NCI-H2081 treated with DMSO at 0.1 percent for 48 hours (cell line): ENCODE results near the gene RAP1A.
"Not testable (repeated sequence)": the region's sequence is repeated elsewhere in the genome, so short reads cannot be mapped to it uniquely, and the experiment has no call there.

ENCODE experiments used
- DNase-seq: peaks from one replicate; lab custom pipeline; 2025; lab: John Stamatoyannopoulos, UW

The RAP1A gene

DNA sequence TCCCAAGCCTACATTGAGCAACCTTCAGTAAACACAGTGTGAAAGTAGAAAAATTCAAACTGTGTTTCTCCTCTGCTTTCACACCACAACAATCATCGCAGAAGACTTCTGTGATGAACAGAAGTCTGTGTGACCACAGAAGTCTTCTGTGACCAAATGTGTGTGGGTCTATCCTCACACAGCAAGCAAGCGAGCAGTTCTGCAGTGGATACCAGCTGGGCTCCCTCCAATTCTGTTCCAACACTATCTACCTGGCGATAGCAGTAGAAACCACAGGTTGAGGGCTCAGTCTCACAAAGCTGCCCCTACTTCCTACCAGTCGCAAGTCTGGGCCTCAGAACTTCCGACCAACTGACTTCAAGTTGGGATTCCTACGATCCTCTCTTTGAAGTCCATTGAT is 21.0 kb upstream of the RAP1A start:
- no peak for DNase-seq

DNA sequence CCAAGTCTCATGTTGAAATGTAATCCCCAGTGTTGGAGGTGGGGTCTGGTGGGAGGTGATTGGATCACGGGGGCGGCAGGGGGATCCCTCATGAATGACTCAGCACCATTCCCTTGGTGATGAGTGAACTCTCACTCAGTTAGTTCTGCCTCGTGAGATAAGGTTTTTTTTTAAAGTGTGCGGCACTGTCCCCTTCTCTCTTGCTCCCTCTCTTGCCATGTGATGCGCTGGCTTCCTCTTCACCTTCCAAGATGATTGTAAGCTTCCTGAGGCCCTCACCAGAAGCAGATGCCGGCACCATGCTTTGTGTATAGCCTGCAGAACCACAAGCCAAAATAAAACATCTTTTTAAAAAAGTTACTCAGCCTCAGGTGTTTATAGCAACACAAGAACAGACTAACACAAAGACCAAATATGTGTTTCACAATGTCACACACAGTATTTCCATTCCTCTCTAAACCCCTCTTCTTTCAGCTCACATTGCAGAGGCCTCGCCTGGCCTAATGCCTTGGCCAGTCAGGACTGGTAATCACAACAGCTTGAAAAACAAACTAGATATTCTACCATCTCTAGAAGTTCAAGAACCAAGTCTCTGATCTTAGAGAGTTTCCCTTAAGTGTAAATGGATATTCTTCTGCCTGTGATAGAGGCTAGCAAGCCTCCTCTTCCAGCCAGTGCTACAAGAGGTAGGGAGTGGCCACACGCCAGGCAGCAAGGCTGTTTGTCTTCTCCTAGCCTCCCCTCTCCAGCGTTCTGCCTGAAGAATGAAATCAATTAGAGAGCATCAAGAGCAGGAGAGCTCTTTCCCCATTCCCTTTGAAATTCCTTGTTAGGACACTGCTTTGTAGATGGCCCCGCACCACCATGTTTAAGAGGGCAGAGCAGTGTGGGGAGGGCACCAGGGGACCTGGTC is 19.6 kb upstream of the RAP1A start:
- no peak for DNase-seq

GRCh38 chr1:111600886-111601386 is 18.7 kb upstream of the RAP1A start:
- no peak for DNase-seq

DNA sequence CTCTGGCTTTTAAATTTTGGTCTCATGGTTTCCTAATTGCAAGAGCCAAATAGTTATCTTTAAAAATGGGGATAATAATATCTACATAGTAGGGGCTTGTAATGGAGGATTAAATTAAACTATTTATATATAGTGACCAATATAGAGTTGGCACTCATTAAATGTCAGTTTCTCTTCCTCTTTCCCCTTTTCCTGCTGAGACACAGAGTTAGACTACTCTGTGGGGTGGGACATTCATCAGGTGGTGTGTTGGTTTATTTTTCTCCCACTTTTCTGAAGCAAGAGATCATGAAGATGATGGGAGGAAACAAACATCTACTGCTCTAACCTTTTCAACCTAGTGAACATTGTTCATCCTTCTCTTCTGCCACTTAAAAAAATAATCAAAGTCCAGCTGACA is 17.3 kb upstream of the RAP1A start:
- DNase-seq, result no peak

DNA sequence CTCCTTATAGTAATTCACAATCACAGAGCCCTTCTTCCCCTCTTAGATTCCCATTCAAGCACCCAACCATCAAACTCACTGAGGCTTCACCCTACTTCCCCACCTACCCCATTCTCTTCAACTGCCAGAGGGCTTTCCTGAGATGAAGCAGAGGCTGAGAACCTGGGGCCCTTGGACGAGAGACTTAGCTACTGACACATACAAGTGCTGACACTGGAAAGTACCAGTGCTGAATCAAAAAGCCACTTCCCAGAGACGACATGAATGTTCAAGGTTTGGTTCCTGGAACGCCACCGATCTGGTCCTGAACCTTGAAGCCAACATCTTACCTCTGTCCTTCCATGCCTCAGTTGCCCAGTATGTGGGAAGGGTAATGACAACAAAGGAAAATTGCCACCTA is 16.6 kb upstream of the RAP1A start:
- no peak for DNase-seq

- DNase-seq, result no peak
Measured at GRCh38 chr1:111603979-111604378, 15.6 kb upstream of the RAP1A start.

GRCh38 chr1:111604931-111605330 is 14.7 kb upstream of the RAP1A start:
- no peak for DNase-seq

DNA sequence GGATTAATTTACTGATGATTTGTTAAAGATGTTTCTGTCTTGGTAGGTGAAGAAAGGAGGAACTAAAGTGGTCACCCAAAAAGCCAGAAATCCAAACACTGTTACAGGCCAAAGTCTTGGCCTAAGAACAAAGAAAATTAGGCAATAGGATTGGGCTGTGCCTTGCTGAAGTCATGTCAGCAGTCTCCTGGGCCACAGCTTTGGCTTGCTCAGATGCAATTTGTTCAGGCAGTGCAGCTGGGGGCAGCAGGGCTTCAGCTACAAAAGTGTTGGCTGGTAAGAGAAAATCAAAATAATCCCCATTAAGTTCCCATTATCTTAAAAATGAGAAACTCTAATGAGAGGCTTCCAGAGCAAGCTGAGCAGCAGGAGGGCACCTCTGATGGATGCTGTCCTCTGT is 14.0 kb upstream of the RAP1A start:
- DNase-seq, result no peak

GRCh38 chr1:111606457-111607215 is 13.0 kb upstream of the RAP1A start:
- not testable (repeated sequence) for DNase-seq

GRCh38 chr1:111608528-111608927 is 11.1 kb upstream of the RAP1A start:
- not testable (repeated sequence) for DNase-seq

DNA sequence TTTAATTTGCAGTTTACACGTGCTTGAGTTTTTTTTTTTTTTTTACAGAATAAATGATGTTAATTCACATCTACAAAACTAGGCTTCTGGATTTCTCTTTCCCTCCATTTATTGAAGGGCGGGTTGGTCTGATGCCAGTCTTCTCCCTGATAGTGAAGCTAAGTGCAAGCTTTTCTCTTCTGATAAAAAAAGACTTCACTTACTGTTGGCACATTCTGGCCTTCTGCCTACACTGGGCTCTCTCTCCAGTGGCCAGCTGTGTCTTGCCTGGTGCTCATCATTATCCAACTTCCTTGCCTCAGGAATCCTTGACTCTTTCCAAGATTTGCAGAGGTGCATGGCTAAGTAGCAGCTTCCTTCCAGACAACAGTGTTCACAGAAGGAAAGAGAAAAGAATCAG is 7.6 kb upstream of the RAP1A start:
- DNase-seq, result no peak

DNA sequence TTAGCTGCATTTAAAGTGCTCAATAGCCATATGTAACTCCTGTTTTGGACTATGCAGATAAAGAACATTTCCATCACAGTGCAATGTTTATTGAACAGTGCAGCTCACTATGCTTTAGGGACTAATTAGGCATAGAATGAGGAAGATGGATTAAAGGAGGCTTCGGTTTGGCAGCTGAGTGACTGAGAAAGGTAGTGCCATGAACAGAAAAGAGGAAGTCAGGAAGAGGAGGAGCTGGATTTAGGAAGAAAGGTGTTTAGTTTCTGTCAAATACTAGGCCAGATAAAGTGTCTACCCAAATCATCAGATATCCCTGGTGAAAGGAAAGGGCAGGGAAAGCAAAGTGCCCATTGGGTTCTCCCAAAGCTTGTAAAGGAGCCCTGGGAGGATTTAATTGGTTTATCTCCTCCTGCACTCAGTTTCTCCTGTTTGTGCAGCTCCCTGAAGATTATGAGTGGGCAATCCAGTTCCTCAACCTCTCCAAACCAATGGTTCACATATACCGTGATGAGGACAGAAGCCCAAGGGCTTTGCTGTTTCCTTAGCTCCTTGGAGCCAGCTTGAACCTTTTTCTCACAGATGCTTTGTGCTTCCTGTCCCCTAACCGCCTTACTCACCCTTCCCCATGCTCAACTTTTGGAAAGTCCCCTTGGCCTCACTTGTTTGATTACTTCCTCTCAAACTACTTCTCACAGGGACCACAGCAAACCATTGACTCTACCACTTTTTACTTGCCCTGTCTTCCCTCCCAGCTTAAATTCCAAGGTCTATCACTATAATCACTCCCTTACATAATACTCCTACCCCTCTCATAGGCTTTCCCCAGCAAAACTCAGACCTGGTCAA is 3.5 kb upstream of the RAP1A start:
- no peak for DNase-seq

- no peak for DNase-seq
Measured at GRCh38 chr1:111618081-111618480, 1.5 kb upstream of the RAP1A start.

DNA sequence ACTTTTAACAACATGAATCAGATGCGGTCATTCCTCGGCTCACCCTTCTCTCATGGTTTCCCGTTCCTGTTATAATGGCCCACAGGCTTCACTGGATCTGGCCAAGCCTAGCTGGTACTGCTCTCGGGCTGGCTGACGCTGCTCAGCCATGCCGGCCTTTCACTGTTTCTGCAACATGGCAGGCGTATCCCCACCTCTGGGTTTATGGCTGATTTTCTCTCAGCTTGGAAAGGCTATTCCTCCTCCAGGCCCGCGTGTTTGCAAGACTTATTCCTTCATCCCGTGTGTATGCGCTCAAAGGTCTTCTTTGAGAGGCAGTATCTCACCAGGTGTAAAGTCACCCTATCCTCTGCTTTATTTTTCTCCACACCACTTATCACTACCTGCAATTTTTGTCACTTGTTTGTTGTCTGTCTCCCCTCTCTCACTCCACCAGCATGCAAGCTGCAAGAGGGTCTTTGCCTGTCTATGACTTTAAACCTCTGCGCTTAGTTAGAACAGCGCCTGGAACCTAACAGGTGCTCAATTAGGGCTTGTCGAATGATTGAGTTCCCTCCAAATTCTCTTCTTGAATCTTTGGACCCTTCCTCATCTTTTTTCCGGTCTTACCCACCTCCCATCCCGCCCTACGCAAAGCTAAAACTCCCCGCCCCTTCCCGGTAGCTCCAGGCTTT is 491 bp upstream of the RAP1A start:
- no peak for DNase-seq

DNA sequence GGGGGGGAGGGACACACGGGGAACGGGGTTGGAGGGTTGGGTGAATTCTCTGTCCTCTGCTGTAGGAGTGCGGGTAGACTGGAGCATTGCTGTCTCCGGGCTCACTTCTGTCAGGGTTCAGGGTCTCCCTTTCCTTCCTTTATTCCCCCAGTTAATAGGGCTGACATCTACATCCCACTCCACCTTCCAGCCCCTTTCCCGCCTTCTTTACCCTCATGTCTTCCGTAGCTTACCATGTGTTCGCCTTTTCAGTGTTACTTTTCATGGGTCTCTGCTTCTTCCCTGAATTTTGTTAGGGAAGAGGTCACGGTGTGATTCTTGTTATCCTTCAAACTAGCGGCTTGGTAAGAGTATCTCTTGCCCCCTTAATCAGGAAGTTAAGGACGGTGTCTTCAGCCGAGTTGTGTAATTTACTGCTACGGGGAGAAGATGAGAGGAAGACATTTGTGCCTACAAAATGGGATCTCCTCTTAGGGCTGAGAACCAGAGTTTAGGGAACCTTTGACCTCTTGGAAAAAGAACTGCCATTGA is 917 bp downstream of the RAP1A start:
- DNase-seq, result no peak

DNA sequence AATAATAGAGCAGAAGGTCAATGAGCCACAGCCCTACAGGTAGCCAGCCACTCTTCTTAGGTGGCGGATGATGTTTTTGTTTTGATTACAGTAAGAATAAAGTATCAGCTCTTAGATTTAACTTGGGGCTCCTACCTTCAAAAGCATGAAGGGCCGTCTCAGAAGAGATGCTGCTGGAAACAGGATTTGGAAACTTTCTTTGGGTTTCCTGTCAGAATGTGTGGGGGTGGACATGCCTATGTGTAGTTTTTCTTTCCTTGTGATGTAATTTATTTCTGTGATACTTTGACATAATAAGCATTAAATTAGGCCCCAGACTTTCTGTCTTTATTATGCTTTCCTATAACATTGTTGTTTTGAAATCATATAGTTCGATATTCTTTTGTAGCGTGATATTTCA is 1.5 kb downstream of the RAP1A start:
- no peak for DNase-seq

- no peak for DNase-seq
Measured at GRCh38 chr1:111622166-111622565, 2.6 kb downstream of the RAP1A start.

GRCh38 chr1:111624382-111624781 is 4.8 kb downstream of the RAP1A start:
- DNase-seq, result no peak

GRCh38 chr1:111625276-111625675 is 5.7 kb downstream of the RAP1A start:
- no peak for DNase-seq

GRCh38 chr1:111628153-111628552 is 8.6 kb downstream of the RAP1A start:
- no peak for DNase-seq

DNA sequence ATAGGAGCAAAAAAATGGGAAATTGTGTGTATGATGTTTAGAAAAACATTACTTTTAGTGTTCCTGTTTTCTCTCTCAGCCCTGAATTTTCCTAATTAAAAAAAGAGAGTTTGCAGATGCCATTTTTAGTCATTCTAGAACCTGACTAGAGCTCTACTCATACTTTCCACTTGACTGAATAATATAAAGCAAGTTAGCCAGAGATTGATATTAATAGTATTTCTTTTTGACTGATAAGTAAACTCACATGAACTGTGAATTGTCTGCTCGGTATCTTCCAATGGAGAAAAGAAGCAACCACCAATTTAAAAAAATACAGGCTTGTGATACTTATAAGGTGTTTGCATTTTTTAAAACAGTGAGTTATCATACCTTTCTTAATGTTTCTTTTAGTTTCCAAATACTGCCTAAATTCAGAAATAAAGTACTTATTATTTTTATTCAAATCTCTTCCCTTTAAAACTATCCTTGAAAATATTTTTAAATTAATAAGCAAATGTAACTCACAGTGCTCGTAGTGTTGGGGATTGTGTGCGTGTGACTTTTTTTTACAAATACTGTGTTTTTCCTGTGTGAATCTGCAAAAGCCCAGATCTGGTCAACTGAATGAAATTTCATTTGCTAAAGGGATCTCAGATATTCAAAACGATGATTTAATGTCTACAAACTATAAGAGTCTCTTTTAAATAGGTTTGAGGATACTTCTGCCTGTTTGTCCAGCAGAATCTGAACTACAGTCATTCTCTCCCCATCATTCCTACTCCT is 9.8 kb downstream of the RAP1A start:
- DNase-seq, result no peak
